ENCODE measurements around the gene PIF1.
"Not testable (repeated sequence)": the region's sequence is repeated elsewhere in the genome, so short reads cannot be mapped to it uniquely, and the experiment has no call there.

Gene PIF1

GRCh38 chr15:64808785-64809453, 16.5 kb downstream of the PIF1 start:
- no peak for FAIRE-seq

DNA sequence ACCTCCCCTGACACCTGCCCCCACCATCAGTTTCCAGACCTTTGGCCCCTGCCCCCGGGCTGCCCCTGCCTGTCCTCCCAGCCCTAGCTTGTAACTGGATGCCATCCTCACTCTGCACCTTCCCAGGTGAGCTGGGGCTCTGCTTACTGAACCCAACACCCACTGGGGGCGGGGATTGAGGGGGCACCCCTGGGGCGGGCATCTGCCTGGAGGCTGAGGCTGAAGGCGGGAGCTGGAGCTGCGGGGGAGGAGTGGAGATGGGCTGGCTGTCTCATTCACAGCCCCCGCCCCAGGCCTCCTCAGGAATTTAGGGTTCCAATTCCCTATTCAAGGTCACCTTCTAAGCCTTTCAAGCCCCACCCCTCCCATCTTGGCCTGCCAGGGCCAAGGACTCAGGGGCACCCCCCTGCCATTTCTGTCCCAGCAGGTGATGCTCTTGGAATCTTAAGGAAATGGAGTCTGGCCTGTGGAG, 17.7 kb downstream of the PIF1 start:
- no peak for FAIRE-seq

DNA sequence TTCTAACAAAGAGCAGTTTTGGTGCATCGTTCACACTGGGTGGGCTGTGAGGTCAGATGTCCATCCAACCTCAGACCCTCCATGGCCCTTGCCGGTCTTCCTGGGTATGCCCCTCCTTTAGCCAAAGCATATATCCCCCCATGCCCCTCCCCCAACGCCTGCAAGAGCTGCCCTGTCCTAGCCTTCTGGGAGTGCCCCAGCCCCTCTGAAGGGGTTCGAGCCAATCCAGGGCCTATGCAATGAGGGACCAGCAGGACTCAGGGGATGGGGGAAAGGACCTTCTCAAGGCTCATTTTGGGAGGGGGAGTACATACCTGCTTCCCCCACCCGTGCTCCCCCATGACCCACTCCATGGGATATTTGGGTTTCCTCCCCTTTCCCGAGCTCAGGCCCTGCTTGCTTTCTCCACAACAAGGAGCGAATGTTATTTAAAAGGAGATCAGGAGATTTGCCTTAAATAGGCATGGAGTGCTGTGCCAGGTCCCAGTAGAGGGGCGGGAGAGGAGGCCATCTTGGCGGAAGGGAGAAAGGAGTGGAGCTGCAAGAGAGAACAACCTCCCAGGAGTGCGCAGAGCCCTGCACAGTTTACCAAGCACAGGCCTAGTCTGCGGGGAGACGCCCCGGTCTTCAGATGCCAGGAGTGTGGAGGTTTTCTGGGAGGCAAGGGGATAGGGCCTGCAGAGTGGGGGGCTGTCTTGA, 18.2 kb downstream of the PIF1 start:
- no peak for FAIRE-seq

DNA sequence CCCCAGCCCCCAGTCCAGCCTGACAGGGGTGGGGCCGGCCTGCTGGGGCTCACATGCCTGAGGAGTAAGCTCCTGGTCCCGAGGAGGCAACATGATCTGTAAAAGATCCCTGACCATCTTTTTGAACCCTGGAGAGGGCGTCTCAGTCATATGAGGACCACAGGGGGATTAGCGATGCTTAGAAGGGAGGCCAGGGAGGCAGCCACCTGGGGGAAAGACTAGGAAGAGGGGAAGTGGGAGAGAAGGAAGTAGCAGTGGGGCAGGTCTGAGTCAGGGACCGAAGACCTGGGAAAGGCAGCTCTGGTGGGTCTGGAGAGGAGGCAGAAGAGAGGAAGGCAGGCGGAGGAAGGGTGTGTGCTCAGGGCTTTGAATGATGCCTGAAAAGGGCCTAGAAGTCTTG, 18.9 kb downstream of the PIF1 start:
- FAIRE-seq = no peak

DNA sequence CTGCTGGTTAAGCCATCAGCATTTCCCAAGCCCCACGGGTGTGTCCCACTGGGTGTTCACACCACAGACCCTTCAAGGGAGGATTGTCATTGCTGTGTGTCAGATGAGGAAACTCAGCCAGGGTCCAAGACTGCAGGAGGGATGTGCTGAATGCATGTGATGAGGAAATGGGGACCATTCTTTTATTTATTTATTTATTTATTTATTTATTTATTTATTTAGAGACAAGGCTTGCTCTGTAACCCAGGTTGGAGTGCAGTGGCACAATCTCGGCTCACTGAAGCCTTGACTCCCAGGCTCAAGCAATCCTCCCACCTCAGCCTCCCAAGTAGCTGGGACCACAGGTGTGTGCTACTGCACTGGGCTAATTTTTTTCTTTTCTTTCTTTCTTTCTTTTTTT, 20.8 kb downstream of the PIF1 start:
- no peak for FAIRE-seq

DNA sequence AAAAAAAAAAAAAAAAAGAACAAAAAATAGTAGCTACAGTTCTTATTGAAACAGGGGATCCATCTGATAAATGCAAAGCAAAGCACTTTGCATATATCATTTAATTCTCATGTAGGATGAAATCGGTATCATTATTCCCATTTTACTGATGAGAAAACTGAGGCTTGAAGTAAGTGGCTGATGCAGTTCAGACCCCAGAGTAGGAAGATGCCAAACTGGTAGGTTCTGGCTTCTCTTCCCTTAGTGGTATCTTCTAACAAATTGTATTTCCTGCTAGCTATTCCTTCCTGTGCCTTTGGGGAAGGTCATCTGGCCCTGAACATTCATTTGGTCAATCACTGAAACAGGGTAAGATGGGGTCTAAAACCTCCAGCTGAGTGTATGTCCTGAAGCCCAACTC, 21.9 kb downstream of the PIF1 start:
- FAIRE-seq = no peak

DNA sequence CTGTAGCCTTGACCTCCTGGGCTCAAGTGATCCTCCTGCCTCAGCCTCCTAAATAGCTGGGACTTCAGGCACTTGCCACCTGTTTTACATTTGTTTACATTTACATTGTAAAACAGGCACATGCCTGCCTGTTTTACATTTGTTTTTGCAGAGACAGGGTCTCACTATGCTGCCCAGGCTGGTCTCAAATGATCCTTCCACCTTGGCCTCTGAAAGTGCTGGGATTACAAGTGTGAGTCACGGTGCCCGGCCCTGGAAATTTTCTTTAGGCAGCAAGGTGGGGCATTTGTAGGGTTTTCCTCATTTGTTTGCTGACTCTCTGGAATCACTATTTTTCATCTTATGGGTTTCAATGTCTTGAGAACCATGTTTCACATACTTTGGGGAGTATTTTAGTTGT, 25.0 kb downstream of the PIF1 start:
- FAIRE-seq = no peak

GRCh38 chr15:64798905-64799304, 26.5 kb downstream of the PIF1 start:
- not testable (repeated sequence) for FAIRE-seq

DNA sequence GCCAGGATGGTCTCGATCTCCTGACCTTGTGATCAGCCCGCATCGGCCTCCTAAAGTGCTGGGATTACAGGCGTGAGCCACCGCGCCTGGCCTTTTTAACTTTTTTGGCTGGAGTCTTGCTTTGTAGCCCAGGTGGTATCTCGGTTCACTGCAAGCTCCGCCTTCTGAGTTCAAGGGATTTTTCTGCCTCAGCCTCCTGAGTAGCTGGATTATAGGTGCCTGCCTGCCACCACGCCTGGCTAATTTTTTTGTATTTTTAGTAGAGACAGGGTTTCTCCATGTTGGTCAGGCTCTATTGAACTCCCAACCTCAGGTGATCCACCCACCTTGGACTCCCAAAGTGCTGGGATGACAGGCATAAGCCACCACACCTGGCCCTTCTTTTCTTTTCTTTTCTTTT, 29.5 kb downstream of the PIF1 start:
- FAIRE-seq = not testable (repeated sequence)

DNA sequence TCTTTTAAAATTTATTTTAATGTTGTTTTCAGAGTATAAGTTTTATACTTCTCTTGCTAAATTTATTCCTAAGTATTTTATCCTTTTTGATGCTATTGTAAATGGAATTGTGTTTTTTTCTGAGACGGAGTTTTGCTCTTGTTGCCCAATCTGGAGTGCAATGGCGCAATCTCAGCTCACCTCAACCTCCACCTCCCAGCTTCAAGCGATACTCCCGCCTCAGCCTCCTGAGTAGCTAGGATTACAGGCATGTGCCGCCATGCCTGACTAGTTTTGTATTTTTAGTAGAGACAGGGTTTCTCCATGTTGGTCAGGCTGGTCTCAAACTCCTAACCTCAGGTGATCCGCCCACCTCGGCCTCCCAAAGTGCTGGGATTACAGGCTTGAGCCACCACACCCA, 30.1 kb downstream of the PIF1 start:
- not testable (repeated sequence) for FAIRE-seq

DNA sequence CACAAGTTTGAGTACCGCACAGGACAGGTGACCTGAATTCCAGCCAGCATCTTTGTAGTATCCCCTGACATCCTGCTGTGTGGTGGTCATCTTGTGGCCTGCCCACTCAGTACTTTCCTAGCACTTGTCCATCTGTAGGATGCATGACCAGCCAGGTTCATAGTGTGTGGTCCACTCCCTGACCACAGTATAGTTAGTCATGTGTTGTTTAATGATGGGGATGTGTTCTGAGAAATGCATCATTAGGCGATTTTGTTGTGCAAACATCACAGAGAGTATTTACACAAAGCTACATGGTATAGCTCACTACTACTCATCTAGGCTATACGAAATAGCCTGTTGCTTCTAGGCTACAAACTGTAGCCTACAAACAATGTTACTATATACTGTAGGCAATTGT, 33.2 kb downstream of the PIF1 start:
- FAIRE-seq = no peak

DNA sequence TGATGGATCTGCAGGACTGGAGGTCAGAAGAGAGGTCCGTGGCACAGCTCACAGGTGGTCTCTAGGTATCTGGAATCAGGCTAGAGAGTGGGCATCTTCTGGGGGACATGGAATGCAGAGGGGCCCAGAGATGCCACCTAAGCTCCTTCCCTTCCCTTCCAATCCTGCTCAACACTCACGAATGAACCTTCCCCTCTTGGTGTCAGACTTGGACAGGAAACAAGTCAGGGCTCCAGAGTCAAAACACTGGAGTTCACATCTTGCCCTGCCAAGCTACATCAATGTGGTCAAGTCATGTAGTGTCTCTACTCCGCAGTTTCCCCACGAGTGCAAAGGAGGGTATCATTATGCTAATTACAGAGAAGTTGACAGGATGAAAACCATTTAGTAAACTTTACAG, 34.0 kb downstream of the PIF1 start:
- FAIRE-seq = no peak

GRCh38 chr15:64783796-64784195, 41.7 kb downstream of the PIF1 start:
- FAIRE-seq = no peak

GRCh38 chr15:64782751-64783150, 42.7 kb downstream of the PIF1 start:
- FAIRE-seq = no peak

- FAIRE-seq = no peak
These were observed 44.1 kb downstream of the PIF1 start for GRCh38 chr15:64781299-64781698.

DNA sequence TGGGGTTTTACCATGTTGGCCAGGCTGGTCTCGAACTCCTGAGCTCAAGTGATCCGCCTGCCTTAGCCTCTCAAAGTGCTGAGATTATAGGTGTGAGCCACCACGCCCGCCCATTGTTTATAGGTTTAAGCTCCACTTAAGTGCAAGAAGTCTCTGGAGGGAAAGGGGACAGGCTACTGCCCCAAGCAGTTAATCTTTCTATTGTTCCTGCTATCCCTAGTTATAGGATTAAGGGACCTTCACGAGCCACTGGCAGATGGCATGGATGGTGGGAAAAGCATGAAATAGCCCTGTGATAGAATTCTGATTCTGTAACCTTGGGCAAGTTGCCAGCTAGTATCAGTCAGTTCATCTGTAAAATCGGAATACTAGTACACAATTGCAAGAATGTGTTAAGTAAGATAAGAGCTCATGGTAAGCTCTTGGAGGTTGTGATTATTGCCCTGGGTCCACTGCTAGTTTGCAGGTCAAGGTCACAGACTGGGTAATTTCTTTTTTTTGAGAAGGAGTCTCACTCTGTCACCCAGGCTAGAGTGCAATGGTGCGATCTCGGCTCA, 44.8 kb downstream of the PIF1 start:
- FAIRE-seq = no peak

GRCh38 chr15:64779630-64780029, 45.8 kb downstream of the PIF1 start:
- no peak for FAIRE-seq

- FAIRE-seq = no peak
These were observed 46.4 kb downstream of the PIF1 start for GRCh38 chr15:64779024-64779423.

DNA sequence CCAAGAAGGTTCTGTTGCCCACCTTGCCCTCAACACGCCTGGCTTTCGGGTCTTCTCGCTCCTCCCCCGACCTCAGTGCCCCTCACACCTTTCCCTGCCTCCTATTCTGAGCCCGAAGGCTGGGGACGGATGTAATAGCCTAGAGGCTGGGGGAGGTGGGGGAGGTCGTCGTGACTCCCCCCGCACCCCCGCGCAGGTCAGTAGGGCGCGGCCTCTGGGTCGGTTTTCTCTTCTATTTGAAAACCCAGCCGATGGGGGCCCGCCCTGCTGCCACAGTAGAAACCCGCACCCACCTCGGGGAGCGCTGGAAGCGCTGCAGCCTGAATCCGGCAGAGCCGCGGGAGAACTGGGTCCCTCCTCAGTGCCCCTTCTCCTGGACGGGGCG, 49.1 kb downstream of the PIF1 start:
- no peak for FAIRE-seq

DNA sequence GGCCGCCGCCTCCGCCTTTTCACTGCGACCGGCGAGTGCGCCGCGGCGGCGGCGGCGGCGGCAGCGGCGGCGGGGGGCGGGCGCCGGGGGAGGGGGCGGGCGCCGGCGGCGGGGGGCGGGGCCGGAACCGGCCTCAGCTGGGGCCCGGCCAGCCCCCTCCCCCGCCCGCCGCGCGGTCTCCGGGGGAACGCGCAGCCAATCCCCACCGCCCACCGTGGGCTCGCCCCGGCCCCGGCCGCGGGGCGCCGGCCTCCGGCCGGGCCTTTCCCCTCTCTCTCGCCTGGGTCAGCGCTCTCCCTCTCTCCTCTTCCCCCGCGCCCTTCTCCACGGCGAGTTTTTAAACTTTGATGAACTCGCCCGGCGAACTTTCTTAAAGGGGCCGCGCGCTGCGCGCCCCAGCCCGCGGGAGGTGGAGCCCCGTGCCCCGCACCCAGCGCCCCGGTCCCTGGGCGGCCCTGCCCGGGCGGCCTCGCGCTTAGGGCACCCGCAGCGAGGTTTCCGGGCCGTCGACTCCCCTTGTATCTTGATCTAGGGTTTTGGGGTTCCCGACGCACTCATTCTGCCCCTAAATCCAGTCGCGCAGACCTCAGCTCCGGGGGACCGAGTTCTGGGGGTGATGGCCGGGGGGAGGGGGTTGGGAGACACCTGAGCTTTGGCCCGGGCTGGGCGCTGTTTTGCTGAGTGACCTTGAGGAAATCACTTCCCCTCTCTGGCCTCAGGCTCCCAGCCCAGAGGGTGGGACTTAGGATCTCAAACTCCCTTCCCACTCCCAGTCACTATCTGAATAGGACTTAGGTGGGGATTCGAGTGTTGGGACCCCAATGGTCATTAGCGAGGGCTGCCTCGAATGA, 49.7 kb downstream of the PIF1 start, which contains the start of gene RBPMS2:
Gene RBPMS2 (minus strand): TSS at position 39 of the 851 bp plus-strand sequence. CDS start 270 bp downstream, outside the sequence.
- FAIRE-seq = no peak

GRCh38 chr15:64774629-64775493, 50.6 kb downstream of the PIF1 start:
- FAIRE-seq = no peak

DNA sequence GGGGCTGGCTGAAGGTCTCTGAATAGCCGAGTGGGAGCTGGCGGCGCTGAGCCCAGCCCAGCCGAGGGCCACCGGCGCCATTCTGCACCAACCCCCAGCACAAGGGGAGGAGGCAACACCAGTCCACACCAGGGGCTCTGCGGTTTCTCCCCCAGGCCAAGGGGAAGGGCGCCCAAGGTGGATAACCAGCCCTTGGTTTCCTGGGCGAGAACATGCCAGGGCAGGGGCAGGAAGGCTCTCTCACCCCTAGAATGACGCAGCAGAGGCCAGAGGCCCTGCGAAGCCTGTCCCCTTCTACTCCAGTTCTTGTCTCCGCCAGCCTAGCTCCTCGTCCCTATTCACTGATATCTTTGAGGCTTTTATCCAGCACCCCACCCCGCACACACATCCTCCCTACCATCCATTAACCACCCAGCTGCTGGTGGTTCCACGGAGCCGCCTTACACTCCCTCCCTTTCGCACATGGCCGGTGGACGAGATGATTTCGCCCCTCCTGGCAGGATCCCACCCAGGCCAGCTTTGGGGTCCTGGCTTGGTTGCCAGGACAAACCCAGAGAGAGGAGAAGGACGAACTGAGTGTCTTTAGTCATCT, 51.3 kb downstream of the PIF1 start:
- FAIRE-seq = no peak
